ENCODE data around the gene ZNF560. TPM values are rescaled to one million over a fixed set of nuclear protein-coding genes. Genes with fewer than 3 reads are reported as not detected.
"Not testable (repeated sequence)": the region's sequence is repeated elsewhere in the genome, so short reads cannot be mapped to it uniquely, and the experiment has no call there.

Gene ZNF560
- total RNA-seq = under 1 TPM; 0.11 to 0.16 TPM

GRCh38 chr19:9498183-9498902 is at the start of gene ZNF560:
TSS of gene ZNF560 (minus strand) at chr19:9498616. CDS start at chr19:9475313, 23,303 bp downstream.
- ATAC-seq = no peak
- H3K4me3 Mint-ChIP-seq = peak within 1 kb of the TSS; percentile 63
- peak; percentile 37 for TF ChIP-seq CTCF (IDR thresholded peaks at IDR 0.05)

GRCh38 chr19:9547870-9548269 is 49.5 kb upstream of the ZNF560 start:
- Mint-ChIP-seq H3K27ac (no peak overlapping the region), H3K4me1 (ENCODE audit: low read depth) (no peaks in the 10 kb centered on the region), H3K4me3 (no peak overlapping the region), H3K9me3 (peaks cover 24% of the 10 kb centered on the region), H3K27me3 (no peaks in the 10 kb centered on the region), H3K36me3 (ENCODE audit: low read depth) (peaks cover 11% of the 10 kb centered on the region)
- CTCF ChIA-PET = no interaction called here
- POLR2A ChIA-PET = no interaction called here
- ATAC-seq = no peak
- intact Hi-C loops (cut with micrococcal nuclease) = no loop called here
- no peak for DNase-seq
- TF ChIP-seq CTCF (IDR thresholded peaks at IDR 0.05) = no peak

More at GRCh38 chr19:9498183-9498902, at the start of gene ZNF560:
- peak; percentile 54 for DNase-seq
- Mint-ChIP-seq H3K9me3 (peaks cover 39% of the 10 kb centered on the region), H3K27me3 (peaks cover 13% of the 10 kb centered on the region), H3K27ac (peak within 1 kb of the TSS; percentile 46), H3K4me1 (ENCODE audit: low read depth) (peaks cover 9% of the 10 kb centered on the region), H3K36me3 (ENCODE audit: low read depth) (peaks cover 19% of the 10 kb centered on the region)
- ChIA-PET CTCF (no interaction called here), POLR2A (no interaction called here)
- intact Hi-C loops (cut with micrococcal nuclease) = no loop called here

- H3K4me3 Mint-ChIP-seq; H3K27ac Mint-ChIP-seq; DNase-seq; ATAC-seq; CTCF ChIA-PET; POLR2A ChIA-PET; H3K27me3 Mint-ChIP-seq; intact Hi-C loops (cut with micrococcal nuclease): not testable (repeated sequence)
- peaks cover 29% of the 10 kb centered on the region for H3K36me3 Mint-ChIP-seq (ENCODE audit: low read depth)
- H3K4me1 Mint-ChIP-seq (ENCODE audit: low read depth) = peaks cover 12% of the 10 kb centered on the region
- H3K9me3 Mint-ChIP-seq = peaks cover 15% of the 10 kb centered on the region
Observed at GRCh38 chr19:9541281-9541680, 42.9 kb upstream of the ZNF560 start.

- intact Hi-C loops (cut with micrococcal nuclease) = not testable (repeated sequence)
Observed at GRCh38 chr19:9539921-9540320, 41.5 kb upstream of the ZNF560 start.

GRCh38 chr19:9539201-9539600 is 40.8 kb upstream of the ZNF560 start:
- peaks cover 28% of the 10 kb centered on the region for H3K9me3 Mint-ChIP-seq
- peak overlapping the region; percentile 99 for H3K27ac Mint-ChIP-seq
- peaks cover 50% of the 10 kb centered on the region for H3K36me3 Mint-ChIP-seq (ENCODE audit: low read depth)
- intact Hi-C loops (cut with micrococcal nuclease); DNase-seq; ATAC-seq; CTCF ChIA-PET; H3K27me3 Mint-ChIP-seq: not testable (repeated sequence)
- POLR2A ChIA-PET = interaction anchor here (0.6 kb wide), 1 partner anchor 39 kb away, joined by 3 read pairs; no protein-coding TSS in a partner anchor
- peaks cover 14% of the 10 kb centered on the region for H3K4me1 Mint-ChIP-seq (ENCODE audit: low read depth)
- peak overlapping the region; percentile 97 for H3K4me3 Mint-ChIP-seq

More at GRCh38 chr19:9539921-9540320, 41.5 kb upstream of the ZNF560 start:
- peaks cover 43% of the 10 kb centered on the region for H3K36me3 Mint-ChIP-seq (ENCODE audit: low read depth)
- CTCF ChIA-PET, POLR2A ChIA-PET, H3K27me3 Mint-ChIP-seq, ATAC-seq, DNase-seq: not testable (repeated sequence)
- H3K4me1 Mint-ChIP-seq (ENCODE audit: low read depth) = peaks cover 14% of the 10 kb centered on the region
- H3K4me3 Mint-ChIP-seq = peak overlapping the region; percentile 97
- peak overlapping the region; percentile 99 for H3K27ac Mint-ChIP-seq
- peaks cover 24% of the 10 kb centered on the region for H3K9me3 Mint-ChIP-seq

- Mint-ChIP-seq H3K36me3 (ENCODE audit: low read depth) (peaks cover 58% of the 10 kb centered on the region), H3K27me3 (no peaks in the 10 kb centered on the region), H3K4me3 (peak within 1 kb of the TSS; percentile 97), H3K27ac (peak within 1 kb of the TSS; percentile 99), H3K4me1 (ENCODE audit: low read depth) (peaks cover 14% of the 10 kb centered on the region), H3K9me3 (peaks cover 36% of the 10 kb centered on the region)
- ATAC-seq (peak; percentile 97), DNase-seq (peak; percentile 95)
- CTCF ChIA-PET = no interaction called here
- POLR2A ChIA-PET = interaction anchor here (1.2 to 1.3 kb wide), 2 partner anchors 12 to 47 kb away, joined by 3 read pairs; no protein-coding TSS in a partner anchor
- TF ChIP-seq CTCF (IDR thresholded peaks at IDR 0.05) = no peak
- intact Hi-C loops (cut with micrococcal nuclease) = no loop called here
Observed at GRCh38 chr19:9538183-9539058, 40.0 kb upstream of the ZNF560 start, which contains the start of gene ZNF426. TSS of gene ZNF426 (minus strand) at chr19:9538645. CDS start at chr19:9536232, 2,413 bp downstream.
